Memory B cell (primary cell): ENCODE data around the gene MUC5B.
"Not testable (repeated sequence)": the region's sequence is repeated elsewhere in the genome, so short reads cannot be mapped to it uniquely, and the experiment has no call there.

Source experiments
- ATAC-seq: fragments of 150-1000 bp; cut with Tn5 transposase; 2 replicates; pipeline ENCODE4 v1.10.0; 2021; ENCODE audit warnings: low read depth, mild to moderate bottlenecking, moderate library complexity
- DNase-seq, 2 donors: peaks; one replicate each; pipeline ENCODE4 v3.0.0; 2022; ENCODE audit warnings: low spot score in 2 of 2
- H3K27ac Mint-ChIP-seq: one replicate; pipeline ENCODE4 v1.8.0; 2022; ENCODE audit warnings: mild to moderate bottlenecking, moderate library complexity, mixed read lengths
- H3K27me3 Mint-ChIP-seq: one replicate; pipeline ENCODE4 v1.8.0; 2022; ENCODE audit warnings: mixed read lengths
- H3K36me3 Mint-ChIP-seq: one replicate; pipeline ENCODE4 v1.8.0; 2022; ENCODE audit warnings: mild to moderate bottlenecking, mixed read lengths
- H3K4me1 Mint-ChIP-seq: one replicate; pipeline ENCODE4 v1.8.0; 2022; ENCODE audit warnings: mixed read lengths
- H3K4me3 Mint-ChIP-seq: one replicate; pipeline ENCODE4 v1.8.0; 2022; ENCODE audit warnings: mild to moderate bottlenecking, moderate library complexity, mixed read lengths
- H3K9me3 Mint-ChIP-seq: one replicate; pipeline ENCODE4 v1.8.0; 2022; ENCODE audit warnings: mixed read lengths

Gene MUC5B, protein sequence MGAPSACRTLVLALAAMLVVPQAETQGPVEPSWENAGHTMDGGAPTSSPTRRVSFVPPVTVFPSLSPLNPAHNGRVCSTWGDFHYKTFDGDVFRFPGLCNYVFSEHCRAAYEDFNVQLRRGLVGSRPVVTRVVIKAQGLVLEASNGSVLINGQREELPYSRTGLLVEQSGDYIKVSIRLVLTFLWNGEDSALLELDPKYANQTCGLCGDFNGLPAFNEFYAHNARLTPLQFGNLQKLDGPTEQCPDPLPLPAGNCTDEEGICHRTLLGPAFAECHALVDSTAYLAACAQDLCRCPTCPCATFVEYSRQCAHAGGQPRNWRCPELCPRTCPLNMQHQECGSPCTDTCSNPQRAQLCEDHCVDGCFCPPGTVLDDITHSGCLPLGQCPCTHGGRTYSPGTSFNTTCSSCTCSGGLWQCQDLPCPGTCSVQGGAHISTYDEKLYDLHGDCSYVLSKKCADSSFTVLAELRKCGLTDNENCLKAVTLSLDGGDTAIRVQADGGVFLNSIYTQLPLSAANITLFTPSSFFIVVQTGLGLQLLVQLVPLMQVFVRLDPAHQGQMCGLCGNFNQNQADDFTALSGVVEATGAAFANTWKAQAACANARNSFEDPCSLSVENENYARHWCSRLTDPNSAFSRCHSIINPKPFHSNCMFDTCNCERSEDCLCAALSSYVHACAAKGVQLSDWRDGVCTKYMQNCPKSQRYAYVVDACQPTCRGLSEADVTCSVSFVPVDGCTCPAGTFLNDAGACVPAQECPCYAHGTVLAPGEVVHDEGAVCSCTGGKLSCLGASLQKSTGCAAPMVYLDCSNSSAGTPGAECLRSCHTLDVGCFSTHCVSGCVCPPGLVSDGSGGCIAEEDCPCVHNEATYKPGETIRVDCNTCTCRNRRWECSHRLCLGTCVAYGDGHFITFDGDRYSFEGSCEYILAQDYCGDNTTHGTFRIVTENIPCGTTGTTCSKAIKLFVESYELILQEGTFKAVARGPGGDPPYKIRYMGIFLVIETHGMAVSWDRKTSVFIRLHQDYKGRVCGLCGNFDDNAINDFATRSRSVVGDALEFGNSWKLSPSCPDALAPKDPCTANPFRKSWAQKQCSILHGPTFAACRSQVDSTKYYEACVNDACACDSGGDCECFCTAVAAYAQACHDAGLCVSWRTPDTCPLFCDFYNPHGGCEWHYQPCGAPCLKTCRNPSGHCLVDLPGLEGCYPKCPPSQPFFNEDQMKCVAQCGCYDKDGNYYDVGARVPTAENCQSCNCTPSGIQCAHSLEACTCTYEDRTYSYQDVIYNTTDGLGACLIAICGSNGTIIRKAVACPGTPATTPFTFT (N-terminal part only)

DNA sequence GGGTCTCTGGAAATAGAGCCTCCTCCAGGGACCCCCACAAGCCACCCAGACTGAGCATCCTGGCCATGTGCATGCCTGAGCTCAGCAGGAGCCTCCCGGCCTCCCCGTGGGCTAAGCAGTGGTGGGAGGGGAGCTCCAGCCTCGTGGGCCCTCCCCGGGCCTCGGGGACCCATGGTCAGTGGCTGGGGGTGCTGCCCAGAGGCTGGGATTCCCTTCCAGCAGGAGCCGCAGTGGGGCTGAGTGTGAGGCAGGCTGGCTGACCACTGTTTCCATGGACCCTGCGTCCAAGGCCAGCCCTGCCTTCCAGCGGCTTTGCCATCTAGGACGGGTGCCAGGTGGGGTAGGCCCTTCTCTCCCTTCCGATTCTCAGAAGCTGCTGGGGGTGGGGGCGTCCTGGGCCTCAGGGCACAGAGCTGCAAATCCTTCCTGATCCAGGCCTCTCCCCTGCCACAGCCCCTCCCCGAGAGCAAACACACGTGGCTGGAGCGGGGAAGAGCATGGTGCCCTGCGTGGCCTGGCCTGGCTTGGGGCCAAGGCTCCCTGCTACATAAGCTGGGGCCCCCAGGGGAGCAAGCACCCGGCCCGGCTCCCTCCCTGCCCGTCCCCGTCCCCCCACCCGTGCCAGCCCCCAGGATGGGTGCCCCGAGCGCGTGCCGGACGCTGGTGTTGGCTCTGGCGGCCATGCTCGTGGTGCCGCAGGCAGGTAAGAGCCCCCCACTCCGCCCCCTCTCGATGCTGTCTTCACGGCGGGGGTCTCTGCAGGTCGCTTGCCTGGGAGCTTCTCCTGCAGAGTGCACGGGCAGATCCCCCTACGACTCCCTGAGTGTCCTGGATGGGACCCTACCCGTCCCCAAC is at the start of gene MUC5B:
TSS of gene MUC5B (plus strand) at position 576 of the 855 bp plus-strand sequence. CDS start at position 634, 58 bp downstream.
- Mint-ChIP-seq H3K4me3 (no peak within 1 kb of the TSS), H3K36me3 (no peaks in the 10 kb centered on the region), H3K9me3 (no peaks in the 10 kb centered on the region), H3K27me3 (peaks cover 10% of the 10 kb centered on the region), H3K4me1 (no peaks in the 10 kb centered on the region), H3K27ac (no peak within 1 kb of the TSS)
- ATAC-seq = no peak
- no peak for DNase-seq

DNA sequence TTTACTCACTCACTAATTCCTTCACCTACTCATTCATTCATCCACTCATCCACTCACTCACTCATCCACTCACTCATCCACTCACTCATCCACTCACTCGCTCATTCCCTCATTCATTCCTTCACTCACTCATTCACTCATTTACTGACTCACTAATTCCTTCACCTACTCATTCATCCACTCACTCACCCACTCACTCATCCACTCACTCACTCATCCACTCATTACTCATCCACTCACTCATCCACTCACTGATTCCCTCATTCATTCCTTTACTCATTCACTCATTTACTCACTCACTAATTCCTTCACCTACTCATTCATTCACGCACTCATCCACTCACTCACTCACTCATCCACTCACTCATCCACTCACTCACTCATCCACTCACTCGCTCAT is 49.5 kb upstream of the MUC5B start:
- H3K27ac Mint-ChIP-seq, DNase-seq, H3K27me3 Mint-ChIP-seq: not testable (repeated sequence)

DNA sequence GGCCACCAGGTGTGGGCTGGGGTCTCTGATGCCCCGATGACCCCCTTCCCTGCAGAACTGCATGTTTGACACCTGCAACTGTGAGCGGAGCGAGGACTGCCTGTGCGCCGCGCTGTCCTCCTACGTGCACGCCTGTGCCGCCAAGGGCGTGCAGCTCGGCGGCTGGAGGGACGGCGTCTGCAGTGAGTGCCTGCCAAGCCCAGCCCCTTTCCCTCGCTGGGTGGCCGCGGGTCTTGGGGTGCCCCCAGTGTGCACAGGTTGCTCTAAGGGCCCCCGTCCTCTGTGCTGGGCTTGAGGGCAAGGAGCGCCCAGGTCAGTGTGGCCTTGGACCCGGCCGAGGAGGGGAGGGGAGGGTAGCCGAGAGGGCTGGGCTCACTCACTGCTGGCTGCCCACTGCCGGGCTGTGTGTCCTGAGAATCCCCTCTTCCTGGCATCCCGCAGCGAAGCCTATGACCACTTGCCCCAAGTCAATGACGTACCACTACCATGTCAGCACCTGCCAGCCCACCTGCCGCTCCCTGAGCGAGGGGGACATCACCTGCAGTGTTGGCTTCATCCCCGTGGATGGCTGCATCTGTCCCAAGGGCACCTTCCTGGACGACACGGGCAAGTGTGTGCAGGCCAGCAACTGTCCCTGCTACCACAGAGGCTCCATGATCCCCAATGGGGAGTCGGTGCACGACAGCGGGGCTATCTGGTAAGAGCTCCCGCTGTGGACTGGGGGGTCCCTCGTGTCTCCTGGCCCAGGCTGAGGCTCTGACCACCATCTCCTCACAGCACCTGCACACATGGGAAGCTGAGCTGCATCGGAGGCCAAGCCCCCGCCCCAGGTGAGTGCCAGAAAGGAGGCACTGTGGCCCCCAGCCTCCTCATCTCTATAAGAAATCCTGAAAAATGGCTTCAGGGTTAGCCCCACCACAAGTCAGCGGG is 48.2 kb upstream of the MUC5B start:
- H3K27me3 Mint-ChIP-seq = peaks cover 8% of the 10 kb centered on the region
- H3K9me3 Mint-ChIP-seq = peaks cover 19% of the 10 kb centered on the region
- H3K4me3 Mint-ChIP-seq = no peak overlapping the region
- DNase-seq (no peak), ATAC-seq (no peak)
- H3K4me1 Mint-ChIP-seq = no peaks in the 10 kb centered on the region
- H3K27ac Mint-ChIP-seq = no peak overlapping the region
- H3K36me3 Mint-ChIP-seq = peaks cover 2% of the 10 kb centered on the region

More for the DNA sequence above, 49.5 kb upstream of the MUC5B start:
- H3K9me3 Mint-ChIP-seq = peaks cover 24% of the 10 kb centered on the region
- H3K4me1 Mint-ChIP-seq, H3K36me3 Mint-ChIP-seq, H3K4me3 Mint-ChIP-seq, ATAC-seq: not testable (repeated sequence)

DNA sequence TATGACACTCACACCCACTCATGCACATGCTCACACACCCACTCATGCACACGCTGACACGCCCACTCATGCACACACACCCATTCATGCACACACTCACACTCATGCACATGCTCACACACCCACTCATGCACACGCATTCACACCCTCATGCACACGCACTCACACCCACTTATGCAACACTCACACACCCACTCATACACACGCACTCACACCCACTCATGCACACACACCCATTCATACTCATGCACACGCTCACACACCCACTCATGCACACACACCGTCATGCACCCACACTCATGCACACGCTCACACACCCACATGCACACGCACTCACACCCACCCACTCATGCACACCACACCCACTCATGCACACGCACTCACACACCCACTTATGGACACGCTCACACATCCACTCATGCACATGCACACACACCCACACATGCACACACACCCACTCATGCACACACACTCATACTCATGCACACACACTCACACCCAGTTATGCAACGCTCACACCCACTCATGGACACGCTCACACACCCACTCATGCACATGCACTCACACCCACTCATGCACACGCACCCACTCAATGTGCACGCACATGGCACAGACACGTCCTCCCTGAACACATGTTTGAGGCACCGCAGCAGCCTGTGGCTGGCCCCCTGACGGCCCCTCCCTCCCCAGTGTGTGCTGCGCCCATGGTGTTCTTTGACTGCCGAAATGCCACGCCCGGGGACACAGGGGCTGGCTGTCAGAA is 47.2 kb upstream of the MUC5B start:
- H3K4me3 Mint-ChIP-seq = no peak overlapping the region
- H3K4me1 Mint-ChIP-seq = no peaks in the 10 kb centered on the region
- H3K27me3 Mint-ChIP-seq = peaks cover 8% of the 10 kb centered on the region
- H3K9me3 Mint-ChIP-seq = peaks cover 13% of the 10 kb centered on the region
- ATAC-seq (no peak), DNase-seq (no peak)
- no peak overlapping the region for H3K27ac Mint-ChIP-seq
- peaks cover 2% of the 10 kb centered on the region for H3K36me3 Mint-ChIP-seq

DNA sequence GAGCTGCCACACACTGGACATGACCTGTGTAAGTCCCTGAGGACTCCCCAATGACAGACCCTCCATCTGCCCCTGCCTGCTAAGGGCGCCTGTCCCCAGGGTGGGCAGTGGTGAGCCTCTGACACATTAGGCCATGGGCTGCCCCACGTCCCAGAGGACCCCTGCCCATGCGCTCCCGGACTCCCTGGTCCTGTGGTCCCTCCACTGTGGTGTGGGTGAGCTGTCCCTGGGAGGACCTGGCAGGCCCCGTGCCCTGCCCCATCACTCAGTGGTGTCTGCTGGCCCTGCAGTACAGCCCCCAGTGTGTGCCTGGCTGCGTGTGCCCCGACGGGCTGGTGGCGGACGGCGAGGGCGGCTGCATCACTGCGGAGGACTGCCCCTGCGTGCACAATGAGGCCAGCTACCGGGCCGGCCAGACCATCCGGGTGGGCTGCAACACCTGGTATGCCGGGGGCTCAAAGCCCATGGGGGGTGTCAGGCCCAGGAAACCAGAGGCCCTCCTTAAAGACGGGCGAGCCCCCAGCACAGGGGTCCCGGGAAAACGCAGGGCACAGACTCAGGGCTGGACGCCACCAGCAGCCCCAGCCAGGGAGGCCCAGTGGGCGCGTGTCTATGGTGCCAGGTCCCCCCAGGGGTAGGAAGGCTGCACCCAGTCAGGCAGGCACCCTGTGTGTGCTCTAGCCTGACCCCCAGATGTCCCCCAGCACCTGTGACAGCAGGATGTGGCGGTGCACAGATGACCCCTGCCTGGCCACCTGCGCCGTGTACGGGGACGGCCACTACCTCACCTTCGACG is 46.4 kb upstream of the MUC5B start:
- H3K9me3 Mint-ChIP-seq = peaks cover 7% of the 10 kb centered on the region
- peaks cover 2% of the 10 kb centered on the region for H3K36me3 Mint-ChIP-seq
- no peak for ATAC-seq
- H3K4me3 Mint-ChIP-seq = no peak overlapping the region
- no peaks in the 10 kb centered on the region for H3K4me1 Mint-ChIP-seq
- no peak overlapping the region for H3K27ac Mint-ChIP-seq
- no peak for DNase-seq
- peaks cover 8% of the 10 kb centered on the region for H3K27me3 Mint-ChIP-seq

DNA sequence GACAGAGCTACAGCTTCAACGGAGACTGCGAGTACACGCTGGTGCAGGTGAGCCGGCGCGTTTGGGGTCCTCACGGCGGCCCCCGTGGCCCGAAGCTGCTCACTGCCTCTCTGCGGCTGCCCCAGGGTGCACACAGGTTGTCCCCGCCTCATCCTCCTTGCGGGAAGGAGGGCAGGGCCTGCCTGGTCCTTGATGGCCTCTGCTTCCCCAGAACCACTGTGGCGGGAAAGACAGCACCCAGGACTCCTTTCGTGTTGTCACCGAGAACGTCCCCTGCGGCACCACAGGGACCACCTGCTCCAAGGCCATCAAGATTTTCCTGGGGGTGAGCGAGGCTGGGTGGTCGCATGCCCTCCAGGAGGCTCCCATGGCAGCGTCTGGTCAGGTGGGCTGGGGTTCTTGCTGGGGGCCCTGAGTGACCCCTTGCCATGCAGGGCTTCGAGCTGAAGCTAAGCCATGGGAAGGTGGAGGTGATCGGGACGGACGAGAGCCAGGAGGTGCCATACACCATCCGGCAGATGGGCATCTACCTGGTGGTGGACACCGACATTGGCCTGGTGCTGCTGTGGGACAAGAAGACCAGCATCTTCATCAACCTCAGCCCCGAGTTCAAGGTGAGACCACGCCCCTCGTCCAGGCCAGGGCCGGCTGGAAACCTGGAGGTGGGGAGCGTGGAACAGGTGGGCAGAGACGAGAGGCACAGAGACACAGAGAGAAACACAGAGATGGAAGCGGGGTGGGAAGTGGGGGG is 45.7 kb upstream of the MUC5B start:
- Mint-ChIP-seq H3K4me3 (no peak overlapping the region), H3K9me3 (peaks cover 2% of the 10 kb centered on the region), H3K36me3 (no peaks in the 10 kb centered on the region), H3K27ac (no peak overlapping the region), H3K4me1 (no peaks in the 10 kb centered on the region), H3K27me3 (peaks cover 9% of the 10 kb centered on the region)
- ATAC-seq (no peak), DNase-seq (no peak)

DNA sequence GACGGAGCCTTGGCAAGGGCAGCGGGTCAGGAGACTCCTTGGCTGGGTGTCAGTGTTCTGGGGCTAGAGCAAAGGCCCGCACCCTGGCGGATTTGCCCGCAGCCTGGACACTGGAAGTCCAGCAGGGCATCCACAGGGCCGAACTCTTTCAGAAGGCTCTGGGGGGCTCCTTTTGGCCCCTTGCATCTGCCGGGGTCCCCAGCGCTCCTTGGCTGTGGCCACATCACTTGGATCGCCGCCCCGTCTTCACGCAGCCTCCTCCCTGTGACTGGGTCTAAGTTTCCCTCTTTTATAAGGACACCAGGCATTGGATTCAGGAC is 45.1 kb upstream of the MUC5B start:
- Mint-ChIP-seq H3K27me3 (peaks cover 9% of the 10 kb centered on the region), H3K9me3 (peaks cover 2% of the 10 kb centered on the region), H3K4me1 (no peaks in the 10 kb centered on the region), H3K27ac (no peak overlapping the region), H3K36me3 (no peaks in the 10 kb centered on the region), H3K4me3 (no peak overlapping the region)
- DNase-seq (no peak), ATAC-seq (no peak)

DNA sequence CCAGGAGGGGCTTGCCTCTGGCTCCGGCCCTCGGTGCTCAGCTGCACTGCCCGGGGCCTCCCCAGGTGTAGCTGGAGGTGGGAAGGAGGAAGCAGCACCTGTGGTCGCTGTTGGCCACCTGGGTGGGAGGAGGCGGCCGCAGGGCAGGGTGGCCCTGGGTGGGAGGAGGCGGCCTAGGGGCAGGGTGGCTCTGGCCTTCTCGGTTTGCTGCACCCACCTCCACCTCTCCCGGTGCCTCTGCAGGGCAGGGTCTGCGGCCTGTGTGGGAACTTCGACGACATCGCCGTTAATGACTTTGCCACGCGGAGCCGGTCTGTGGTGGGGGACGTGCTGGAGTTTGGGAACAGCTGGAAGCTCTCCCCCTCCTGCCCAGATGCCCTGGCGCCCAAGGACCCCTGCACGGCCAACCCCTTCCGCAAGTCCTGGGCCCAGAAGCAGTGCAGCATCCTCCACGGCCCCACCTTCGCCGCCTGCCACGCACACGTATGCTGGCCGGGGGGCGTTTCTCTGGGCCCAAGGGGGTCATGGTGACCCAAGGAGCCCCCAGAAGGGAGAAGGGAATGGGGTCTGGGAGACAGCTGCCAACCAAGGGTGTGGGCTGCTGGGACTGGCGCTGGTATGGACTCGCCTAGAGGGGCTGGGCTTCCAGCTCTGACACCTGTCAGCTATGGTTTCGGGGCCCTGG is 44.5 kb upstream of the MUC5B start:
- Mint-ChIP-seq H3K9me3 (peaks cover 2% of the 10 kb centered on the region), H3K27me3 (peaks cover 9% of the 10 kb centered on the region), H3K27ac (no peak overlapping the region), H3K4me1 (no peaks in the 10 kb centered on the region), H3K36me3 (no peaks in the 10 kb centered on the region), H3K4me3 (no peak overlapping the region)
- DNase-seq (no peak), ATAC-seq (no peak)

DNA sequence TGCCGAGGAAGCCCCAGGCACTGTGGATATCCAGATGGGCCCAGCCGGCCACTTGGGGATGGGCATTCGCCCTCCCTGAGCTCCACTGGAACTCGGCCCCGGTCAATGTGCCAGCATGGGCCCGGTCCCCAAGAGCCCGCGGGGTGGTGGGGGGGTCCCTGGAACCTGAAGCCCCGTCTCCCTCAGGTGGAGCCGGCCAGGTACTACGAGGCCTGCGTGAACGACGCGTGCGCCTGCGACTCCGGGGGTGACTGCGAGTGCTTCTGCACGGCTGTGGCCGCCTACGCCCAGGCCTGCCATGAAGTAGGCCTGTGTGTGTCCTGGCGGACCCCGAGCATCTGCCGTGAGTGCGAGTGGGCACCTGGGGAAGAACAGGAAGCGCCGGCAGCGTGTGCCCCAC is 44.0 kb upstream of the MUC5B start:
- DNase-seq = no peak
- H3K27me3 Mint-ChIP-seq = peaks cover 9% of the 10 kb centered on the region
- H3K4me3 Mint-ChIP-seq = no peak overlapping the region

DNA sequence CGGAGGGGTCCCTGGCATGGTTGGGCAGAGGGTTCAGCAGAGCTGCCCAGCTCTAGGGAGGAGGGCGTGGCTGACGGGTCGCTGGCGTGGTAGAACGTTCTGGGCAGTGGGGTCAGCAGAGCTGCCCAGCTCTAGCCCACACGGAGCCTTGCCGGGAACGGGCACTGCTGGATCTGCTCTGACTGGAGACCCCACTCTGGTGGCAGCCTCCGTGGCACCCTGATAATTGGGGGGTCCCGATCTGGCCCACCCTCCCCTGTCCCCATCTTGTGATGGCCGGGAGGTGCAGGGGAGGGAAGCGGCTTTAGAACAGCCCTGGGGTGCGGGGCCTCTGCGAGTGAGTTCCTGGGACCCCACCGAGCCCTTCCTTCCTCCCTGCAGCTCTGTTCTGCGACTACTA is 43.2 kb upstream of the MUC5B start:
- H3K4me3 Mint-ChIP-seq = no peak overlapping the region
- H3K4me1 Mint-ChIP-seq = no peaks in the 10 kb centered on the region
- H3K36me3 Mint-ChIP-seq = no peaks in the 10 kb centered on the region
- peaks cover 9% of the 10 kb centered on the region for H3K27me3 Mint-ChIP-seq
- peaks cover 2% of the 10 kb centered on the region for H3K9me3 Mint-ChIP-seq
- ATAC-seq (no peak), DNase-seq (no peak)
- no peak overlapping the region for H3K27ac Mint-ChIP-seq

More for the DNA sequence above, 44.0 kb upstream of the MUC5B start:
- Mint-ChIP-seq H3K9me3 (peaks cover 2% of the 10 kb centered on the region), H3K4me1 (no peaks in the 10 kb centered on the region), H3K27ac (no peak overlapping the region), H3K36me3 (no peaks in the 10 kb centered on the region)
- no peak for ATAC-seq
